NK-92 (cell line): ENCODE measurements around the gene CCDC170.

ENCODE experiments used
- DNase-seq: peaks from one replicate; lab custom pipeline; 2025; ENCODE audit not compliant: unreplicated experiment; lab: John Stamatoyannopoulos, UW

The CCDC170 gene

DNA sequence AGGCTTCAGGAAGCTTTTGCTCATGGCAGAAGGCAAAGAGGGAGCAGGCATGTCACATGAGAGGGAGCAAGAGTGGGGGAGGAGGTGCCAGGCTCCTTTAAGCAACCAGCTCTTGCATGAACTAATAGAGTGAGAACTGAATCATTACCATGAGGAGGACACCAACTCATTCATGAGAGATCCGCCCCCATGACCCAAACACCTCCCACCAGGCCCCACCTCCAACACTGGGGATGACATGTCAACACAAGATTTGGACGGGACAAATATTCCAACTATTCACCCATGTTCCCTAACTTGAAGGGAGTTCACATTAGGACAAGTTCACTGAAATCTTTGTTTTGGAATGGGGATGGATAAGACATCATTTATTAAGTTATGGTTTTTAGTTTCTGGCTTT is 158.5 kb downstream of the CCDC170 start:
- DNase-seq, result no peak

GRCh38 chr6:151655099-151655498 is 161.3 kb downstream of the CCDC170 start:
- no peak for DNase-seq

- no peak for DNase-seq
Measured at GRCh38 chr6:151656392-151656791, 162.6 kb downstream of the CCDC170 start.

DNA sequence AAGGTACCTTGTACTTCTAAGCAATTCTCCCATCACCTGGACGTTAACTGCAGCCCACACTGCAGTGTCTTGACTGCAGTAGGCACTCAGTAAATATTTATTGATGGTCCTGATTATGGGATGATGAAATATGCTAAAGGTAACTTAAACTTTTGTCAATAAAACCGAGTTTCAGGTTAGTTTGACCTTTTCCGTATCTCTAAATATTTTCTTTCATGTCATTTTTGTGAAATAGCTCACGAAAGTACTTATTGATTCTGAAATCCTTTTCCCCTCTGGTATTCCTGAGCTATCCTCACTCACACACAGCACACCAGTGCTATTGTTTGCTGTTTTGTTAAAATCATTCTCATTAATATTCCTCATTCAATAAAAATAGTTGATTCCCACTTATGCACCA is 164.3 kb downstream of the CCDC170 start:
- DNase-seq, result no peak

GRCh38 chr6:151659212-151659611 is 165.4 kb downstream of the CCDC170 start:
- DNase-seq, result no peak

DNA sequence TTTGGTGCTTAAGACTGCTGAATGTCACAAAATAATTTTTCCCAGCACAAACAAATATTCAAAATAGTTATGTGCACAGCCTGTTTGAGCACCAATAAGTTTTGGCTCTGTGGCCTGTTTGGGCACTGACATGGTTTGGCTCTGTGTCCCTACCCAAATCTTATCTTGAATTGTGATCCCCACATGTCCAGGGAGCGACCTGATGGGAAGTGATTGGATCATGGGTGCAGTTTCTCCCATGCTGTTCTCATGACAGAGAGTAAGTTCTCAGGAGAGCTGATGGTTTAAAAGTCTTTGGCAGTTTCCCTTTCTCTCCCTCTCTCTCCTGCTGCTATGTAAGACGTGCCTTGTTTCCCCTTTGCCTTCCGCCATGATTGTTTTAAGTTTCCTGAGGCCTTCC is 167.7 kb downstream of the CCDC170 start:
- no peak for DNase-seq

DNA sequence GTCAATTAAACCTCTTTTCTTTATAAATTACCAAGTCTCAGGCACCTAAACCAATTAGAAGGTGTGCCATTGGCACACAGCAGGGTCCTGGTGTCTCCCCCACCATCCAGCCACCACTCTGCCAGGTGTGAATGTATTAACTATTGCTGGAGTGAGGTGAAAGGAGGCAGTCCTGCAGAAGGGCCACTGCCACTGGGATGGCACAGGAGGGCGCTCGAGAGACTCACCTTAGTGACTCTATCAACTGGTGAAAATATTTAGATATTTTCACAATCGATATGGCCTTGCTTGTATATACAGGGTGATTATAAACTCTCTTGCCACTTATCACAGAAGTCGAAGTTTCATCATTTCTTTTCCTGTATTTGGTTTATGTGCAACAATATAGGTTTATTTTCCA is 168.1 kb downstream of the CCDC170 start:
- no peak for DNase-seq

GRCh38 chr6:151663559-151663958 is 169.7 kb downstream of the CCDC170 start:
- DNase-seq, result no peak

- DNase-seq, result no peak
Measured at GRCh38 chr6:151664390-151664789, 170.6 kb downstream of the CCDC170 start.

GRCh38 chr6:151665329-151665728 is 171.5 kb downstream of the CCDC170 start:
- DNase-seq, result no peak

- DNase-seq, result no peak
Measured at GRCh38 chr6:151666526-151666925, 172.7 kb downstream of the CCDC170 start.

DNA sequence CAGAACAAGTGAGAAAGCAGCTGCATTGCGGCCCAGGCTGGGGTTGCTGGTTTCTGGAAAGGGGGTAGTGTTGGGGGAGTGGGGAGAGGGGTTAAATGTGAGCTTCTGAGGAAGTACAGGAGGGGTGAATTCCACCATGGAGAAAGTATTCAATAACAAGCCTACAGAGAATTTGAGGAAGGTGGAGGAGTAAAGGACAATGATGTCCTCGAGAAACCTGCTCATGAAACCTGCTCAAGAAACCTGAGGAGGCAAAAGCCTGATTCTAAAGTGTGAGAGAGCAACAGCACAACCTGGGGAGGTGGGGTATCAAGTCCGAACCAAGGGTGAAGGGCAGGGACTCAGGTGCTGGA is 175.4 kb downstream of the CCDC170 start:
- DNase-seq, result no peak

DNA sequence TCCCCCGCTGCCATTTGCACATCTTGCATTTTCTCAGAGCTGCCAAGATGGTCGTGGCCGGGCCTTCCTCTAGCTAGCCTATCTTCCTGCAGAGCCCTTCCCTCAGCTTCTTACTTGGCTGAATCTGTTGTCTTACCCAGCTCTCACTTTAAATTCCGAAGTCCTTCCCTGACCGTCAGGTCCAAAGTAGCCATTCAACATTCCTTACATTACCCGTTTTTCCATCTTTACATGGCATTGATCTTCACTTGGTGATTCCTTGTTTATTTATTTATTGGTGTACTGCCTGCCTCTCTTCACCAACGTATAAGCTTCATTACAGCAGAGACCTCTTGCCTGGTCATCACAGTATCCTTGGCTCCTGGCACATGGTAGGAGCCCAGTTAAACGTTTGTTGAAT is 176.3 kb downstream of the CCDC170 start:
- no peak for DNase-seq
